Mesendoderm (in vitro differentiated cells): ENCODE measurements around the gene C18orf32.
"Not testable (repeated sequence)": the region's sequence is repeated elsewhere in the genome, so short reads cannot be mapped to it uniquely, and the experiment has no call there.

ENCODE experiments used
- DNase-seq: peaks from one replicate; pipeline ENCODE4 v3.0.0; 2013
- H2AK5ac ChIP-seq: 2 replicates; pipeline ENCODE4 v1.6.1; 2013; ENCODE audit warnings: low read length, inconsistent platforms
- H2BK120ac ChIP-seq: 2 replicates; pipeline ENCODE4 v1.6.1; 2013; ENCODE audit warnings: low read depth, mild to moderate bottlenecking, low read length, moderate library complexity, mixed read lengths
- H2BK15ac ChIP-seq: replicated peaks from 2 replicates; pipeline ENCODE4 v1.6.1; 2013; ENCODE audit warnings: low read depth, mild to moderate bottlenecking, moderate library complexity
- H2BK5ac ChIP-seq: 2 replicates; pipeline ENCODE4 v1.6.1; 2013; ENCODE audit warnings: low read length, inconsistent platforms
- H3K18ac ChIP-seq: 2 replicates; pipeline ENCODE4 v1.6.1; 2013; ENCODE audit warnings: mild to moderate bottlenecking, low read length, mixed read lengths
- H3K23ac ChIP-seq: one replicate; pipeline ENCODE4 v1.6.1; 2013; ENCODE audit warnings: low read length
- H3K27ac ChIP-seq: 2 replicates; pipeline ENCODE4 v1.5.1; 2013; ENCODE audit warnings: low read depth, mild to moderate bottlenecking, inconsistent platforms, low read length, moderate library complexity
- H3K27me3 ChIP-seq: 2 replicates; pipeline ENCODE4 v1.6.1; 2013; ENCODE audit warnings: low read length, control low read depth, mild to moderate bottlenecking, inconsistent platforms; ENCODE audit not compliant: insufficient read depth, poor library complexity
- H3K36me3 ChIP-seq: 2 replicates; pipeline ENCODE4 v1.6.1; 2013; ENCODE audit warnings: low read length, inconsistent platforms; ENCODE audit not compliant: control insufficient read depth, insufficient read depth
- H3K4ac ChIP-seq: one replicate; pipeline ENCODE4 v1.6.1; 2013; ENCODE audit warnings: low read depth, mild to moderate bottlenecking, low read length, moderate library complexity
- H3K4me1 ChIP-seq: 2 replicates; pipeline ENCODE4 v1.6.1; 2013; ENCODE audit warnings: low read depth, low read length, inconsistent platforms; ENCODE audit not compliant: control insufficient read depth
- H3K4me2 ChIP-seq: 2 replicates; pipeline ENCODE4 v1.6.1; 2013; ENCODE audit warnings: low read length
- H3K4me3 ChIP-seq: 2 replicates; pipeline ENCODE4 v1.5.1; 2013; ENCODE audit warnings: mild to moderate bottlenecking, low read length
- H3K56ac ChIP-seq: one replicate; pipeline ENCODE4 v1.6.1; 2013; ENCODE audit warnings: low read length
- H3K79me1 ChIP-seq: 2 replicates; pipeline ENCODE4 v1.6.1; 2013; ENCODE audit warnings: low read length, inconsistent platforms
- H3K79me2 ChIP-seq: 2 replicates; pipeline ENCODE4 v1.6.1; 2013; ENCODE audit warnings: mild to moderate bottlenecking, low read length; ENCODE audit not compliant: control insufficient read depth, insufficient read depth
- H3K9ac ChIP-seq: 2 replicates; pipeline ENCODE4 v1.6.1; 2013; ENCODE audit warnings: low read length, inconsistent platforms
- H4K5ac ChIP-seq: one replicate; pipeline ENCODE4 v1.6.1; 2013; ENCODE audit warnings: low read length
- H4K8ac ChIP-seq: one replicate; pipeline ENCODE4 v1.6.1; 2013; ENCODE audit warnings: low read depth, mild to moderate bottlenecking, control low read depth, low read length, moderate library complexity
- WGBS: extraction: QIAGEN DNeasy Blood & Tissue Kit; methylation state at CpG from one replicate; pipeline ENCODE4 v1.1.7; 2013; ENCODE audit warnings: low lambda C conversion rate, missing lambda C conversion rate; ENCODE audit not compliant: insufficient coverage; ENCODE audit errors: extremely low coverage; 5-methylcytosine and 5-hydroxymethylcytosine counted together

C18orf32 gene

DNA sequence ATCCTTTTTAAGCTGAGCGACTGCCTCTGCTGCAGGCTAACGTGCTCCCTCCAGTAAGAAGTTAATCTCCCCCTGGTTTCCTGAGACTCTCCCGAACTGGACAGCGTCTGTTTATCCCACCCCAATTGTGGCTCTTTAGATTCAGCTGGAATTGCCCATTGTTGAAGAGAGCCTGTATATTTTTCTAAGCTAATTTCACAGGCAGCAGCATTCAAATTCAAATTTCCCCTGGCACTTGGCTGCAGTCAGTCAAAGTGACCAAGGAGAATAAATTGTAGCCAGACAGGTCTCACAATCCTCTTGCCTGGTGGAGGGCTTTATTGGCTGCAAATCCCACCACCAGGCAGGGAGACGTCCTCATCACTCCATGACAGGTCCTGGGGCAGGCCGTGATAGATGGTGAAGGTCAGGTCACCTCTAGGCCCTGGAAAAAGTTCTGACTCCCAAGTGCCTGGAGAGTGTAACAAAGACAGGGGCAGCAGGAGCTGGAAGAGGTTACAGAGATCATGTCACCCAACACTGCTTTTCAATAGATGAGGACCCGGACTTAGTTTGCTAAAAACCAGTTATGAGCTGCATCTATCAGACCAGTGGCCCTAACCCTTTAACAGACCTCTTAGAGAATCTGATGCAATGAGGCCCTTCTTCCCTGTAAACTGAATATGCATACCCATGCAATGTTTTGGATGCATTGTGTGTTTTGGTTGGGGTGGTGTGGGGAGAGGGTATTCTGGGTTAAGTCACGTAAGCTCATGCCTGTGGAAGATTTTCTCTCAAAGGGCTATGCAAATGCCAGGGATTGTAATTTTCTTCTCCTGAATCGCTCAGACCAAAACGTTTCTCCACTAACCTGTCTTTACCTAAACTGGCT lies 32.3 kb upstream of the C18orf32 start:
- no CpG with 5 or more reads among the region's 10 CpGs for WGBS
- Histone ChIP-seq H4K5ac (no peak overlapping the region), H3K79me1 (no peaks in the 10 kb centered on the region), H3K4ac (no peak overlapping the region), H2BK5ac (peak overlapping the region; percentile 11), H3K4me3 (no peak overlapping the region), H2BK120ac (peak overlapping the region; percentile 18), H3K27me3 (no peaks in the 10 kb centered on the region), H3K23ac (no peak overlapping the region), H4K8ac (no peak overlapping the region), H3K9ac (peak overlapping the region; percentile 5), H3K56ac (peak overlapping the region; percentile 66), H3K79me2 (no peaks in the 10 kb centered on the region), H3K4me1 (peaks cover 5% of the 10 kb centered on the region), H3K27ac (no peak overlapping the region), H3K4me2 (no peak overlapping the region), H2AK5ac (no peak overlapping the region), H3K18ac (peak overlapping the region; percentile 25), H3K36me3 (no peaks in the 10 kb centered on the region), H2BK15ac (peak overlapping the region; percentile 75)
- no peak for DNase-seq

GRCh38 chr18:49517483-49517882 lies 30.4 kb upstream of the C18orf32 start:
- Histone ChIP-seq H3K56ac (no peak overlapping the region), H4K5ac (no peak overlapping the region), H3K9ac (no peak overlapping the region), H2BK5ac (no peak overlapping the region), H2AK5ac (peak overlapping the region; percentile 41), H3K36me3 (no peaks in the 10 kb centered on the region), H3K18ac (no peak overlapping the region), H3K79me1 (no peaks in the 10 kb centered on the region), H3K27me3 (no peaks in the 10 kb centered on the region), H4K8ac (no peak overlapping the region), H3K4me3 (no peak overlapping the region), H3K27ac (no peak overlapping the region), H2BK15ac (no peak overlapping the region), H2BK120ac (no peak overlapping the region), H3K79me2 (no peaks in the 10 kb centered on the region), H3K23ac (no peak overlapping the region), H3K4me1 (peaks cover 3% of the 10 kb centered on the region), H3K4ac (no peak overlapping the region), H3K4me2 (no peak overlapping the region)
- no peak for DNase-seq
- WGBS: no CpG with 5 or more reads among the region's 2 CpGs

DNA sequence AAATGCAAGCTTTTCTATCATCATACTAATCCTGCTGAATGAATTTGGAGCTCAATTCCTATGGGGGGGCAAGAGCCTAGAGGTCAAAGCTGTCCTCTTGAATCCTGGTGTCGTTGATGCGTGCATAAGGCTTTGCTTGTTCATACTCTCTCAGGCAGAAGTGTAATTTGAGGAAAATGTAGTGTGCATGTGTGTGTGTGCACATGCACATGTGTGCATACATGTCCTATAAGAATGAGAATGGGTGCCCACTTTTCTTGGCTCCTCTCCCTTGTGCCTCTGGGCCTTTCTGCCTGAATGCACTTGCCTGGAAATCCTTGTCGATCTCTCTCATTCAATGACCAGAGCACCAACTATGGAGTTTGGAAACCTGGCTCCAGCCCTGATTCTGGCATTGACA lies 28.5 kb upstream of the C18orf32 start:
- H2BK120ac ChIP-seq: no peak overlapping the region
- H3K18ac ChIP-seq: no peak overlapping the region
- no peak overlapping the region for H2BK15ac ChIP-seq
- no peak overlapping the region for H3K4me2 ChIP-seq
- H3K4me1 ChIP-seq: peaks cover 3% of the 10 kb centered on the region
- H4K8ac ChIP-seq: no peak overlapping the region
- H3K4ac ChIP-seq: no peak overlapping the region
- peak overlapping the region; percentile 35 for H3K56ac ChIP-seq
- DNase-seq: no peak
- H3K79me1 ChIP-seq: no peaks in the 10 kb centered on the region
- no peak overlapping the region for H3K9ac ChIP-seq
- no peaks in the 10 kb centered on the region for H3K36me3 ChIP-seq
- whole genome bisulfite sequencing: no CpG with 5 or more reads among the region's 3 CpGs
- no peak overlapping the region for H3K27ac ChIP-seq
- H2BK5ac ChIP-seq: no peak overlapping the region
- H2AK5ac ChIP-seq: no peak overlapping the region
- H4K5ac ChIP-seq: no peak overlapping the region
- no peaks in the 10 kb centered on the region for H3K79me2 ChIP-seq
- no peaks in the 10 kb centered on the region for H3K27me3 ChIP-seq
- H3K23ac ChIP-seq: no peak overlapping the region
- no peak overlapping the region for H3K4me3 ChIP-seq

- not testable (repeated sequence) for H3K79me2 ChIP-seq, H3K18ac ChIP-seq, H3K27ac ChIP-seq, H3K36me3 ChIP-seq, H2BK5ac ChIP-seq, H3K23ac ChIP-seq, H3K4me1 ChIP-seq, H3K56ac ChIP-seq, H3K4me2 ChIP-seq, H4K8ac ChIP-seq, H3K27me3 ChIP-seq, H4K5ac ChIP-seq, DNase-seq, H2BK15ac ChIP-seq, H3K79me1 ChIP-seq, H3K4ac ChIP-seq, H2AK5ac ChIP-seq, H3K9ac ChIP-seq, H3K4me3 ChIP-seq, H2BK120ac ChIP-seq
- no CpG with 5 or more reads among the region's 5 CpGs for WGBS
These were observed 28.0 kb upstream of the C18orf32 start for GRCh38 chr18:49515003-49515402.

DNA sequence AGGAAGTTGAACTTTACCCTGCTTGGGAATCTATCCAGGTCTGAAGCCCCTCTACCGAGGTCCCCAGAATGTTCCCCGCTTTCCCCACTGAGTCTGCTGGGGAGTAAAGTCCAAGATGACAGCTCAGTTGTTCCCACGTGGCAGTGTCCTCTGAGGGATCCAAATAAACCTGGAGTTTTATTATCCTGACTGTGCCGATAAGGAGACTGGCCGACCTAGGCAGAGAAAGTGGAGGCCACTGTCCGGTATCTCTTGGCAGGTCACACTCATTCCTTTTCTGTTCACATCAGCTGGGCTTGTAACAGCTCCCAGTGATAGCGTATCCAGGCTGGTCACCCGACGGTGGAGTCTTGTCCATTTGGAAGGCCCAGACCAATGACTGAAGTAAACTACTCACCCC lies 27.5 kb upstream of the C18orf32 start:
- Histone ChIP-seq H3K36me3 (no peaks in the 10 kb centered on the region), H2BK5ac (no peak overlapping the region), H2BK120ac (no peak overlapping the region), H3K9ac (no peak overlapping the region), H3K79me2 (no peaks in the 10 kb centered on the region), H4K5ac (no peak overlapping the region), H3K23ac (no peak overlapping the region), H3K4me1 (peaks cover 3% of the 10 kb centered on the region), H3K79me1 (no peaks in the 10 kb centered on the region), H3K18ac (no peak overlapping the region), H3K27ac (no peak overlapping the region), H2AK5ac (no peak overlapping the region), H4K8ac (no peak overlapping the region), H3K4me3 (no peak overlapping the region), H2BK15ac (no peak overlapping the region), H3K4me2 (no peak overlapping the region), H3K56ac (no peak overlapping the region), H3K4ac (no peak overlapping the region), H3K27me3 (no peaks in the 10 kb centered on the region)
- no peak for DNase-seq
- WGBS: no CpG with 5 or more reads among the region's 9 CpGs

DNA sequence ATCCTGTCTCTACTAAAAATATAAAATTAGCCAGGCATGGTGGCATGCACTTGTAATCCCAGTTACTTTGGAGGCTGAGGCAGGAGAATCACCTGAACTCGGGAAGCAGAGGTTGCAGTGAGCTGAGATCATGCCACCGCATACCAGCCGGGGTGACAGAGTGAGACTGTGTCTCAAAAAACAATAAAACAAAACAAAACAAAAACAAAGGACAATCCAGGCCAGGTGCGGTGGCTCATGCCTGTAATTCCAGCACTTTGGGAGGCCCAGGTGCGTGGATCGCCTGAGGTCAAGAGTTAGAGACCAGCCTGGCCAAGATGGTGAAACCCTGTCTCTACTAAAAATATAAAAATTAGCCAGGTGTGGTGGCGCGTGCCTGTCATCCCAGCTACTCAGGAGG lies 25.8 kb upstream of the C18orf32 start:
- H3K4me3 ChIP-seq, H3K4me2 ChIP-seq, H3K4ac ChIP-seq, H3K36me3 ChIP-seq, H3K56ac ChIP-seq, H3K79me2 ChIP-seq, H2BK5ac ChIP-seq, H4K5ac ChIP-seq, H3K27ac ChIP-seq, H3K4me1 ChIP-seq, H4K8ac ChIP-seq, H3K9ac ChIP-seq, H2BK15ac ChIP-seq, DNase-seq, H3K27me3 ChIP-seq, H3K79me1 ChIP-seq, H2BK120ac ChIP-seq, H2AK5ac ChIP-seq, H3K23ac ChIP-seq: not testable (repeated sequence)
- WGBS: no CpG with 5 or more reads among the region's 8 CpGs
- peak overlapping the region; percentile 0 for H3K18ac ChIP-seq
